Activated naive CD4-positive, alpha-beta T cell treated with anti-CD3 and anti-CD28 coated beads, Interleukin-2, amount 50 U/mL, for 16 hours (primary cell): Measurements from ENCODE around the gene EIF2B1.
"Not testable (repeated sequence)": the region's sequence is repeated elsewhere in the genome, so short reads cannot be mapped to it uniquely, and the experiment has no call there.

Experiments used
- DNase-seq: peaks from one replicate; pipeline ENCODE4 v3.0.0-alpha.2; 2020

The EIF2B1 gene

DNA sequence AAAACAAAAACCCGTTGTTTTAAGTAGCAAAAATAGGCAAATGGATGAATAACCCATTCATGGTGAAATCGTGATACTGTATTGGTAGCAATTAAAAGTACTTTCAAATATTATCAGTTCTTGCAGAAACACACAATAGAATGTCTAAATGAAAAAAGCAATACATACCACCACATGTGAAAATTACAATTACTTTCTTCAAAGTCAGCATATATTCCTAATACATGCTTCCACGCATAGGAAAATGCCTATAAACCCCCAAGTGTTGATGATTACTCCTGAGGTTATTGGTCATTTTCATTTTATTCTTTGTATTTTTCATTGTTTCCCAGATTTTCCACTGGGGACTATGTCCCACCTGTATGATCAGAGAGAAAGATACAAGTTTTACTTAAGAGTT lies 16.3 kb downstream of the EIF2B1 start:
- DNase-seq: no peak

DNA sequence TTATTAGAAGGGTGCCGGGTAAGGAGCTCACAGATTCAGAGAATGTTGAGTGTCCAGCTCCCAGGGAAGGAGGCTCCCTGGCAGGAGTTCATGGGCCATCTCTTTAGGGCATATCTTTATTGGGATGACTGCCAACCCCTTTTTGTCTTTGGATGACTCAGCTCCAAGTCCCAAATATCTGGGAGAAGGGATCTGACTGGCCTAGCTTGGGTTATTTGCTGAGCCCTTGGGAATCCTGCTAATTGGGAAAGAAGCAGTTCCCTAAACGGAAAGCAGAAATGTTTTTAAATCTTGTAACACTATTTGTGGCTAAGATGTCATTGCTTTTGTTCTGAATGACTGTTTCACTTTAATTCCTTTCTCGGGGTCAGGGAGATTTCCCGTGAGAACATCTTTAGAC lies 19.0 kb downstream of the EIF2B1 start:
- DNase-seq: no peak

DNA sequence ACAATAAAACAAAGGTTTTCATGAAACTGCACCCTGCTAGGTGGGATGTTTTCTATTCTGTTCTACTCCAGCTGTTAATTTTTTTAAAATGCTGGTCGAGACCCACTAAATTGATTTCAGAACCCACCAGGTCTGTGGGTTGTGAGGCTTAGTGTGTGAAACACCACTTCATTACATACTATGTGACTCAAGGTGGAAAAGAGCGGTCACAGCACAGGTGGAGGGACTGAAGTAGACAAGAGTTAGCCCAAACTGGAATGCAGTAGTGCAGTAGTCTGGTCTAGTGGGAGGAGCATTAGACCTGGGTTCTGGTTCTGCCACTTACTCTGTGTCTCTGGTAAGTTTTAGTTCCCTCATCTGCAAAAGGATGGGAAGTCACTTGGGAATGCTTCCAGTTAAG lies 19.4 kb downstream of the EIF2B1 start:
- DNase-seq: no peak

DNA sequence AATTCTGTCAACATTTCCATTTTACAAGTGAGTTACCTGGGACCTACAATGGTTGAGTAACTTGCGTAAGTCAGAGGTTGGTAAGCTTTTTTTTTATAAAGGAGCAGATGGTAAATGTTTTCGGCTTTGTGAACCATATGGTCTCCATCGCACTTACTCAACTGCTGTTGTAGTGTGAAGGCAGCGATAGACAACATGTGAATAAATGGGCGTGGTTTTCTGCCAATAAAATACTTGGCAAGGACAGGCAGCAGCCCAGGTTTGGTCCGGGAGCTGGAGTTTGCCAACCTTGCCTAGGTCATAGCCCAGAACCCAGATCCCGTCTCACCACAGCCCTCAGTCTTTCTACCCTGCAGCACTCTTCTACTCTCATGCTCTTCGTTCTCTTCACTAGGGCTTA lies 25.3 kb downstream of the EIF2B1 start:
- DNase-seq: no peak

DNA sequence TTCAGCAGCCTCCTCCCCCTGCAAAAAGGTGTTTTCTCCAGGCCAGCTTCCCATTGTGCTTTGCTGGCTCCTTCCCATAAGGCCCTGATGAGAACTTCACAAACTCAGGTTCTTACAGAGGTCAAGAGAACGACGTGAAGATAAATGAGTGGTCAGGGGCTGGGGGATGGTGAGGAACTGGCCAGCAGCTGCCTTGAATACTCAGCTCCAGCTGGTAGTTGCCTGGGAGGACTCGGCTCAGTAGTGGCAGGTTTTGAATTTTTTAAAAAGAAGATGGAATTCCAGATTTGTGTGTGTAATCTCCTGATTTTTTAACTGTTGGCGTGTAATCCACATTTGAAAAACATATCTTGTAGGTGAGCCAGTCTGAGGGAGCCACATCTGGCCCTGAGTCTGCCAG lies 25.7 kb downstream of the EIF2B1 start:
- DNase-seq: no peak

DNA sequence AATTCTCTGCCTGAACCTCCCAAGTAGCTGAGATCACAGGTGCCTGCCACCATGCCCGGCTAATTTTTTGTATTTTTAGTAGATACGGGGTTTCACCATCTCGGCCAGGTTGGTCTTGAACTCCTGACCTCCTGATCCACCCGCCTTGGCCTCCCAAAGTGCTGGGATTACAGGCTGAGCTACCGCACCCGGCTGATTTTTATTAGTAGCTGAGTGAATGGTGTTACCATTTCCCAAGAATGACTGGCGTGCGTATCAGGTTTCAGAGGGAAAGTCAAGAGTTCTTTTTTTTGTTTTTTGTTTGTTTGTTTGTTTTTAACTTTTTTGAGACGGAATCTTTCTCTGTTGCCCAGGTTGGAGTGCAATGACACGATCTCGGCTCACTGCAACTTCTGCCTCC lies 30.0 kb downstream of the EIF2B1 start:
- not testable (repeated sequence) for DNase-seq

DNA sequence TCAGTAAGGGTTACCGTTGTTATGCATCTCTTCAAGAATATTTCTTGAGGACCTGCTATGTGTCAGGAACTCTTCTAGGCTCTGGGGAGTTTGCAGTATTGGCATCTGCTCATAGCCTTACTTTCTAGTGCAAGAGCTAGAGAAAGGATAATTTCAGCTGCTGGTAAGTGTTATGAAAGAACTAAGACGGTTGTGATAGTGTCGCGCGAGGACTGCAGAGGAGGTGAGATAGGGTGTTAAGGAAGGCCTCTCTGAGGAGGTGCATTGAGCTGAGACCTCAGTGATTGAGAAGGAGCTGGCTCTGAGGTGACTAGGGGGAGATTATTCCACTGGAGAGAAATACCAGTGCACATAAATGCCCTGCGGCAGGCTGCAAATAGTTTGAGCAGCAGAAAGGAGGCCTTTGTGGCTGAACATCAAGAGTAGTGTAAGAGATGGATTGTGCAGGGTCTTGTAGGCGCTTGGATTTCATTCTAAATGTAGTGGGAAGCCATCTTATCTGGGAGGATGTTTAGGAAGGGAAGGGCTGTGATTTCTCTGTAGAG lies 30.8 kb downstream of the EIF2B1 start:
- peak; percentile 15 for DNase-seq

DNA sequence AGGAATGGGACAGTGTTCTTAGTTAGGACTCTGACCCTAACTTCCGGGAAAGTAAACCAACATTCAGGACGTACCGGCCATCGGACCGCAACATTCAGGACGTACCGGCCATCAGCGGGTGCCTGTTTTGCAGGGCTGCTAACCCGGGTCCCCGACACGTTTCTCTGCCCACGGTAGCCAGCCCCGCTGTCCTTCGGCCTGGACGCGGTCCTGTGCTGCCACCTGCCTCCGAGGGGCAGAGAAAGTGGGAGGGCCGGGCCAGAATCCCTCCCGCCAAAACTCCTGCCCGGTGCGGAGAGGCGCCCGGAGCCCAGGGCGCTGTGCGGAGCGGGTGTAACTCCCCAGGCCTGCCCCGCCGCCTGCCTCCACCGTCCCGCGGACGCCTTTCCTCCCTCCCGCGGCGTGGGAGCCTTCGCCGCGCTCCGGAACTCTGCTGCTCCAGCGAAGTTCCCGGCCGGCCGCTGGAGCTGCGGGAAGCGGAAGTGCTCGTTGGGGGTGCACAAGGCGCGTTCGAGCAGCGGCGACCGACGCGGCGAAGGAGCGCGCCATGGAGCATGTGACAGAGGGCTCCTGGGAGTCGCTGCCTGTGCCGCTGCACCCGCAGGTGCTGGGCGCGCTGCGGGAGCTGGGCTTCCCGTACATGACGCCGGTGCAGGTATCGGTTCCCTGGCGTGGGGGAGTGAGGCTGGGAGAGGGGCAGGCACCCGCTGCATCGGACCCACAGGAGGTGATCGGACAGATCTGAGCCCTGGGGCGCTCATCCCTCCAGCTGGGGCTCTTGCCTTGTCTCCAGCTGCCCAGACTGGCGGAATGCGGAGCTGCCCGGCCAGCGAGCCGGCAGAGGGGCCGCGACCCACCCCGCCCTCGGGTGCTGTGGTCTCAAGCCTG lies 31.6 kb downstream of the EIF2B1 start, which contains the start of gene DDX55:
Gene DDX55, plus strand, starts transcription at position 498 of the 888 bp plus-strand sequence. Its CDS starts 50 bp downstream, at position 548.
- peak; percentile 85 for DNase-seq

DNA sequence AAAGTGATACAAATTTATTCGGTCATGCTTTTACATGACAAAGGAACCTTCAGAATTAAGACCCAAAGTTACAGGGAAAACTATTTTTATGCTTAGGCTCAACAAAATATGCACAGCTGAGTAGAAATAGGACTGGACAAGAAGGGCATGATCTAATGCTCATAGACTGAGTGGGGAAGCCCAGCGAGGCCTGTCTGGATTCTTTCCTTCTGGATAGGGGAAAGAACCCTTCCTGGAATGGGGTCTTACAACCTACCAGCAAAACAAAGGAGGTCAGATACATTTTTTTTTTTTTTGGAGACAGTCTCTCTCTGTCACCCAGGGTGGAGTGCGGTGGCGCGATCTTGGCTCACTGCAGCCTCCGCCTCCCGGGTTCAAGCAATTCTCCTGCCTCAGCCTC lies 33.8 kb downstream of the EIF2B1 start:
- DNase-seq: no peak

DNA sequence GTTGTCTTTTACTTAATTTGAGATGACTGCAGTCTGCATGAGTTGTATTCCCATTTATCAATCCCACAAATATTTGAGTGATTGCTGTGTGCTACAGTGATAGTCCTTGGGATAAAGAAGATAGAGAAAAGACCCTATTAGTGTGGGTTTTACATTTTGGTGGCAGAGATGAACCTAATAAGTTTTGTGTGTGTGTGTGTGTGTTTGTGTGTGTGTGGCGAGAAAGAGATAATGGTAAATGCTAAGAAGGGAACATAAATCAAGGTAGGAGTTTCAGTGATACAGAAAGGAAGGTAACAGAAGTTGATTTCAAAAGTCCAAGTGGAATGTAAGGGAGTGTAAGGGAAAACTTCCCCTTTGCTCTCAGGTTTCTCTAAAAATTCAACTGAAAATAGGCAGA lies 34.2 kb downstream of the EIF2B1 start:
- DNase-seq: no peak

DNA sequence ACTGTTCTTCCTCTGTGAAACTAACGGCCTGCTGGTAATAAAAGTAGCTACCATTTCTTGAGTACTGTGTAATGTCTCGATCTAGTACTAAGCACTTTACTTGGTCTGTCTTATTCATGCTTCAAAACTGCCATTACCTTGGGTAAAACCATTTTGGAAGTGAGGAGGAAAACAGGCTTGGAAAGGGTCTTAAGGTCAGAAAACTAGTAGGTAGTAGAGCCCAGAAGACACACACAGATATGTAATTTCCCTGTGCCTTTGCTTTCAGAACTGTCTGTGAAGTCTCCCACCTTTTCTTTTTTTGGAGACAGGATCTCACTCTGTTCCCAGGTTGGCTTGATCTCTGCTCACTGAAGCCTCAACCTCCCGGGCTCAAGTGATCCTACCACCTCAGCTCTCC lies 35.0 kb downstream of the EIF2B1 start:
- DNase-seq: no peak

DNA sequence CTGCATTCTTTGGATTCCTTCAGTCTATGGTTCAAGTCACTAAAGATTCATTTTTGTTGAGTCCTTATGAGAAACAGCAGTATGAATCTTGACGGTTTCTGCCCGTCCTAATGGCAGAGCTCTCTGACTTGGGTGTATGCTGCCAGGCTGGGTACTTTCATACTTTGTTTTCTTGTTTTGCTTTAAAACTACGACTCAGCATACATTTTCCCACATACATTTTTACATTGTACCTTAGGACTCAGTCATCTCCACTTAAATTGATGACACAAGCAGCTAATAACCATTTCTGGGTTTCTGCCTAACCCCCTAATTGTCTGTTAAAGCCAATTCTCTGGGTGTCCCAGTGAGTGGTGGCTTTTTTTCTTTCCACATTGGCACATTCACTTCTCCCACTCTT lies 36.4 kb downstream of the EIF2B1 start:
- no peak for DNase-seq

DNA sequence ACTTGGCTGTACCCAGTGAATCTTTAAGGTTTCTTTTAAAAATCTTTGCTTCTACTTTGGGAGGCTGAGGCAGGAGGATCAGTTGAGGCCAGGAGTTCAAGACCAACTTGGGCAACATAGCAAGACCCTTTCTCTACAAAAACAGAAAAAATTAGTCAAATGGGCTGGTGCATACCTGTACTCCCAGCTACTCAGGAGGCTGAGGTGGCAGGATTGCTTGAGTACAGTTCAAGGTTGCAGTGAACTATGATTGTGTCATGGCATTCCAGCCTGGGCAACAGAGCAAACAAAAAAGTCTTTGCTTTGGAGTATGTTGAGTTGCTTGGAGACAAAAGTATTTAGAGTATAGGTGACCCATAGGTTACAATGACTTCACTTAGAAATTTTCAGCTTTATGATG lies 37.8 kb downstream of the EIF2B1 start:
- no peak for DNase-seq

DNA sequence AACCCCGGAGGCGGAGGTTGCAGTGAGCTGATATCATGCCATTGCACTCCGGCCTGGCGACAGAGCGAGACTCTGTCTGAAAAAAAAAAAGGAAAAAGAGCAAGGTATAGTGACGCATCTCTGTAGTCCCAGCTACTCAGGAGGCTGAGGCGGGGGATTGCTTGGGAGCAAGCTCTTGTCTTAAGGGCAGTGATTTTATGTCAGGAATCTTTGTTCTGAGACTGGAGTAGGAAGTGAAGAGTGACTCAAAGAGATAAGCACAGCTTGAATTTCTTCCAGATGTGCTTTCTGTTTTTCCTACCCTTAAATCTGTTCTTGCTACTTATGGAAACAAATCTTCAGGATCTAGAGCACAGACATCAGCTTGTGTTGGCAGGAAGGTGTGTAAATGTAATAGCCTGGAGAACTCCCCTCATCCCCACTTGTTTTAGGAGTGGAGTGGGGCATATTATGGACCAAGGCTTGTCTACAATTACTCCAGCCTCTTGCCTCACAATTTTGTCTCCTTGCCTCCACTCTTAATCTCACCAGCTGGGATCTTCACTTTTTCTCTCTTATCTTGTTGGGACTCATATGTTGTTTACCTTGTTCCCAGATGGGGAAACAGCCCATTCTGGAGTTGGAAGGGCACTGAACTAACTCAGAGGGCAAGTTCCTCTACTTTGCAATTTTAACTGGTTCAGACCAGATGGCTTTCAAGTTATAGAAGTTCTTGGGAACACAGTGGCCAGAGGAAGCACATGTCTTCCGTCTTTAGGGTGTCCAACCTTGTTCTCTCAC lies 41.6 kb downstream of the EIF2B1 start:
- DNase-seq: no peak

DNA sequence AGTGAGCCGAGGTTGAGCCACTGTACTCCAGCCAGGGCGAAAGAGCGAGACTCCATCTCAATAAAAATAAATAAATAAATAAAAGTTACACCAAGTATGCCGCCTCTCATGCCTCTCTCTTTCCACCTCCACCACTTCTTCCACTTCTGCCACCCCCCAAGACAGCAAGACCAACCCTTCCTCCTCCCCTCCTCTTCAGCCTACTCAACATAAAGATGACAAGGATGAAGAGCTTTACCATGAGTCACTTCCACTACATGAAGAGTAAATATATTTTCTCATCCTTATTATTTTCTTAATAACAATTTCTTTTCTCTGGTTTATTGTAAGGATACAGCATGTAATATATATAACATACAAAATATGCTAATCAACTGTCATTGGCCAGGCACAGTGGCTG lies 52.7 kb downstream of the EIF2B1 start:
- no peak for DNase-seq

DNA sequence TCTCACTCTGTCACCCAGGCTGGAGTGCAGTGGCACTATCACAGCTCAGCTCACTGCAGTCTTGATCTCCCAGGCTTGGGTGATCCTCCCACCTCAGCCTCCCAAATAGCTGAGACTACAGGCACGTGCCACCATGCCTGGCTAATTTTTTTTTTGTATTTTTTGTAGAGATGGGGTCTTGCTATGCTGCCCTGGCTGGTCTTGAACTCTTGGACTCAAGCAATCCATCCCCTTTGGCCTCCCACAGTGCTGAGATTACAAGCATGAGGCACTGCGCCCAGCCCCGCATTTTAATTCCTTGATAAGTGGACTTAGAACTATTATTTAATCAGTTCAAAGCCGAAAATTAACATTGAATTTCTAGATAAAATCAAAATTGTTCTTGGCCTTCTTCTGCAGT lies 54.7 kb downstream of the EIF2B1 start:
- DNase-seq: not testable (repeated sequence)

DNA sequence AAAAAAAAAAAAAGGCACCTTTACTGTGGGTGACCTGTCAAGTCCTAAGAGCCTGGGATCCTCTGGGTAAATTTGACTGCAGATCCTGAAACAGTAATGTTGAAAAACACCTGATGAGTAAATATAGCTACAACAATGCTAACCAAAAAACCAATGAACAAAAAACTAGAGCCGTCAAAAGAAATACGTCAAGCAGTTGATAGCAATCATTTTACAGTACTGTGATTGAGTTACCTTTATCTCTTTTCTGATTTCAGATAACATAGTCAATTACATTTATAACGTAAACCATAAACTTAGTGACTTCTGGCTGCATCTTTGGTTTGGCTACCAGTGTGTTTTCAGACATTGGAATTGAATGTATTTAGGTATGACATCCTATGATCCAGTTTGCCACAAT lies 55.2 kb downstream of the EIF2B1 start:
- no peak for DNase-seq

DNA sequence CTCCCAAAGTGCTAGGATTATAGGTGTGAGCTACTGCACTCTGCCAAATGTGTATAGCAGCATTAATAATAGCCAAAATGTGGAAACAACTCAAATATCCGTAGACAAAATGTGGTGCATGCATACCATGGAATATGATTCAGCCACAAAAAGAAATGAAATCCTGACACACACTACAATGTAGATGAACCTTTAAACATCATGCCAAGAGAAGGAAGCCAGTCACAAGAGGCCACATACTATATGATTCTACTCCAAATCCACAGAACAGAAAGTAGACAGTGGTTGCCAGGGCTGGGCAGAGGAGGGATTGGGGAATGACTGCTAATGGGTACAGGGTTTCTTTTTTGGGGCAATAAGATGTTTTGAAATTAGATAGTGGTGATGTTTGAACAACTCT lies 56.9 kb downstream of the EIF2B1 start:
- DNase-seq: no peak

DNA sequence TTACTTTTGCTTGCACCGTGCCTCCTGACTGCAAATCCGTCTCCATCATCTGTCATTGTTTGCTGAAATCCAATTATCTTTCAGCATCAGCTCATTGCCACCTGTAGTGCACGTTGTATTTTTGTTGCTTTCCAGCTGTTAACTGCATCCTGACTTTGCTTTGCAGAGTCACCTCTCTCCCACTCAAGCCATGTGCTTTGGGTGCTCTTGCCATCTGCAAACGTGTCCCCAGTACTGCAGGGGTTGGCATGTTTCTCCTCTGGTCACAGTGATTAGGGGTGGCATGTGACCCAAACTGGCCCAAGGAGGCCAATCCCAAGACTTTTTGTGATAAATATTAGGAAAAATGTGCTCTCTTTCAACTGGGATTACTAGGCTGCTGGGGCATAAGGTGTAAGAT lies 59.6 kb downstream of the EIF2B1 start:
- DNase-seq: no peak

DNA sequence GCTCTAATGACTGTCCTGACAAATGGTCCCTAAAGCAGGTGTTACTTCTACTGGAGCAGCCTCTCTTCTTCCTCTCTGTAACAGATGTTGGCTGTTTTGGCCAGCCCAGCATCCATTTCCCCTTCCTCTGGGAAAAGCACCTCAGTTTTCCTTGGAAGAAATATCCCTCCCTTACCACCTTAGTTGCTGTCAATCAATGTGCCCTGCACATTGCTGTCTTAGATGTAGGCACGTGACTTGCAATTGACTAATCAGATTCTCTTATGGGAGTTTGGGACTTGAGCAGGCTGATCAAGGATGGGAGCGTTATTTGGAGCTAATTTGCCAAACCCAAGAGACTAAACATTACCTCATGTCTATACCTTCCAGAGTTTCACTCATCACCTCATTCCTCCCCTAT lies 61.1 kb downstream of the EIF2B1 start:
- no peak for DNase-seq

DNA sequence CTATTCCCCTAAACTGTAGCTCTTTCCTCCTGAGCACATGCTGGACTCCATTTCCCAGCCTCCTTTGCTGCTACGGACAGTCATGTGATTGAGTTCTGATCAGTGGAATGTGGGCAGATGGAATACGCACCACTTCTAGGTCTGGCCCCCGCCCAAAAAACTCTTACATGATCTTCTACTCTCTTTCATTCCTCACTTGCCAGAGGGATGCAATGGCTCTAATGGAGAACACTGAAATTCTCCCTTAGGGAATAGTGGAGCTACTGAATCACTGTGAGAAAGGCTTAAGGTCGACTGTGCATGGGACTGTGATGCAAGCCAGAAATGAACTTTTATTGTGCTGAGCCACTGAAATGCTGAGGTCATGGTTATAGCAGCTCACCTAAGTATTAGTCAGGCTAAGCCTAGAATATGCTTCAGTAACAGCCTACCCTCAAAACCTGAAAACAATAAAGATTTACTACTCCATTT lies 62.1 kb downstream of the EIF2B1 start:
- DNase-seq: no peak
